ENCODE results near the gene NAT14.

DNA sequence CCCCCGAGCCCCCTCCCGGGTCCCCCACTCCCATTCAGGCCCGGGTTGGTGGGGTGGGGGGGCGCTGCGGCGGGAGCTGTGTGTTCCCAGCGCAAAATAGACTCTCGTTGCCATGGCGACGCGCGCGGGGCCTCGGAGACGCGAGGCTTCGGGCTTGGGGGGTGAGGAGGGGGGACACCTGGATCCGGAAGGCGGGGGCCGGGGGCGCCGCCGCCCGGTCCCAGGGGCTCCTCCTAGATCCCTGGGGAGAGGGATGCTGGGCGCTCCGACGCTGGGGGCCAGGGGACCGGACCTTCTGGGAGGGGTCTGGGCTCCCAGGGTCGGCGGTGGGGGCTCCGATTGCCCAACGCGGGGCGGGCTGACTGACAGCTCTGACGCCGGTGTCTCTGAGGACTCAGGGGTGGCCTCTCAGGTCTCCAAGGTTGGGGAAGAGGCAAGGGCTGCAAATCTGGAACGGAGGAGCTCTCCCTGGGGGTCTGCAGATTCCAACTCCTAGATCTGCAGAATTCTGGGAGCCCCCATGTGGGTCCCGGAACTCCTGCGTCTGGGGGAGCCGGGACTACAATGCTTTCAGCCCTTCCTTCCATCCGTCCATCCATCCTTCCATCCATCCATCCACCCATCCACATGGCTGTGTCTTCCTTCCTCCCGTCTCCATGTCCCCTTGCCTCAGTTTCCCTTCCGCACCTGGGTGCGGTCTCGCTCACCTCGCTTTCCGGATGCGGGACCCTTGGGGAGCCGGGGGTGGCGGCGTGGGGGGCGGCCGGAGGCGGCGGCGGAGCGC lies 32.8 kb upstream of the NAT14 start:
- TF ChIP-seq TARDBP (IDR thresholded peaks at IDR 0.05) = no peak
- no peak for TF ChIP-seq SP1 (IDR thresholded peaks at IDR 0.05)
- TF ChIP-seq ELF4 (IDR thresholded peaks at IDR 0.05) = no peak
- no peak for TF ChIP-seq FOXA1 (IDR thresholded peaks at IDR 0.05)

All from HEK293T (cell line).